Naive thymus-derived CD8-positive, alpha-beta T cell (primary cell): Measurements from ENCODE around the gene CYTH1. TPM values are rescaled to one million over a fixed set of nuclear protein-coding genes. Genes with fewer than 3 reads are reported as not detected.

Experiments
- ATAC-seq, 2 donors: fragments of 150-1000 bp; cut with Tn5 transposase in 1 of 2; sonication (Bioruptor Pico), chemical (Tn5 transposase) in 1 of 2; 1 replicate in 1 of 2; 2 replicates in 1 of 2; pipeline ENCODE4 v1.10.0; 2021; ENCODE audit warnings: mild to moderate bottlenecking in 2 of 2, moderate library complexity in 2 of 2
- POLR2A ChIA-PET: fragments of 350-600 bp; sonication (Branson Sonifier 250); formaldehyde crosslinking; loops from one replicate; lab custom pipeline; 2021; ENCODE audit warnings: antibody characterized with exemption; lab: Charles Lee
- DNase-seq, 10 donors: peaks; one replicate each; pipeline versions ENCODE4 v3.0.0 to v3.0.0-alpha.2; 2020 to 2022
- H3K27ac Mint-ChIP-seq, 10 donors: one replicate each; pipeline ENCODE4 v1.8.0; 2020 to 2022; ENCODE audit warnings: mild to moderate bottlenecking in 10 of 10, mixed read lengths in 10 of 10, moderate library complexity in 4 of 10, inconsistent platforms in 1 of 10
- H3K27me3 Mint-ChIP-seq, 5 donors: one replicate each; pipeline ENCODE4 v1.8.0; 2021 to 2022; ENCODE audit warnings: mixed read lengths in 5 of 5
- H3K36me3 Mint-ChIP-seq, 3 donors: one replicate each; pipeline ENCODE4 v1.8.0; 2020 to 2022; ENCODE audit warnings: mixed read lengths in 3 of 3, mild to moderate bottlenecking in 2 of 3, inconsistent platforms in 1 of 3
- H3K4me1 Mint-ChIP-seq, 4 donors: one replicate each; pipeline ENCODE4 v1.8.0; 2021 to 2022; ENCODE audit warnings: mixed read lengths in 4 of 4
- H3K4me3 Mint-ChIP-seq, 10 donors: one replicate each; pipeline ENCODE4 v1.8.0; 2020 to 2022; ENCODE audit warnings: mild to moderate bottlenecking in 10 of 10, mixed read lengths in 10 of 10, moderate library complexity in 6 of 10, inconsistent platforms in 1 of 10
- H3K9me3 Mint-ChIP-seq, 9 donors: one replicate each; pipeline ENCODE4 v1.8.0; 2020 to 2022; ENCODE audit warnings: mixed read lengths in 9 of 9, mild to moderate bottlenecking in 3 of 9, inconsistent platforms in 1 of 9, moderate library complexity in 1 of 9
- polyA plus RNA-seq, 3 donors: library from polyadenylated mRNA; unstranded; fragments of 300-500 nt; fragmentation: Illumina TruSeq; gene quantifications; one replicate each; pipeline ENCODE4 v1.2.3, GENCODE V29; 2021
- total RNA-seq, 8 experiments: library from RNA in 2 of 8; stranded (reverse) in 2 of 8; gene quantifications; one replicate each; pipeline ENCODE4 v1.2.3 and lab custom pipeline; 2021 to 2026

The CYTH1 gene
- total and polyA plus RNA-seq, 5 experiments from 2014 or later = 220 to 423 (median 320) TPM

- POLR2A ChIA-PET = interaction anchor here (0.5 to 3.2 kb wide), 12 partner anchors 8 to 111 kb away, joined by 3 to 23 read pairs (median 4); partner anchors contain the start of gene USP36
These were observed 38.0 kb upstream of the CYTH1 start for GRCh38 chr17:78819806-78820792.

GRCh38 chr17:78819402-78819801 lies 37.3 kb upstream of the CYTH1 start:
- DNase-seq (no peak), ATAC-seq (peak in 1 of 2 donors; percentile 23)
- Mint-ChIP-seq H3K4me1 (peaks cover 18 to 65% (median 52%) of the 10 kb centered on the region in 4 donors), H3K4me3 (peak overlapping the region; percentile 49 to 83 (median 72)), H3K9me3 (no peaks in the 10 kb centered on the region), H3K27ac (peak overlapping the region; percentile 63 to 98 (median 96)), H3K36me3 (peaks cover 5 to 91% (median 58%) of the 10 kb centered on the region in 3 donors), H3K27me3 (no peaks in the 10 kb centered on the region)
- POLR2A ChIA-PET = interaction anchor here (0.7 to 3.2 kb wide), 15 partner anchors 9 to 111 kb away, joined by 3 to 23 read pairs (median 4); partner anchors contain the start of gene USP36

More at GRCh38 chr17:78819806-78820792, 38.0 kb upstream of the CYTH1 start:
- no peak for ATAC-seq
- peak overlapping the region; percentile 63 to 98 (median 96) for H3K27ac Mint-ChIP-seq
- no peaks in the 10 kb centered on the region for H3K27me3 Mint-ChIP-seq
- H3K4me1 Mint-ChIP-seq = peaks cover 23 to 70% (median 58%) of the 10 kb centered on the region in 4 donors
- peaks cover 8 to 92% (median 58%) of the 10 kb centered on the region in 3 donors for H3K36me3 Mint-ChIP-seq
- DNase-seq = no peak
- no peaks in the 10 kb centered on the region for H3K9me3 Mint-ChIP-seq
- peak overlapping the region in 9 of 10 donors; percentile 63 to 83 (median 73) for H3K4me3 Mint-ChIP-seq

- Mint-ChIP-seq H3K27ac (peak overlapping the region; percentile 63 to 98 (median 96)), H3K4me3 (peak overlapping the region; percentile 49 to 83 (median 72)), H3K9me3 (no peaks in the 10 kb centered on the region), H3K36me3 (peaks cover 5 to 91% (median 58%) of the 10 kb centered on the region in 3 donors), H3K4me1 (peaks cover 15 to 60% (median 50%) of the 10 kb centered on the region in 4 donors), H3K27me3 (no peaks in the 10 kb centered on the region)
- DNase-seq (peak; percentile 28 to 88 (median 76)), ATAC-seq (peak; percentile 68 to 80)
- POLR2A ChIA-PET = interaction anchor here (0.5 to 3.2 kb wide), 14 partner anchors 9 to 110 kb away, joined by 3 to 23 read pairs (median 4); partner anchors contain the start of gene USP36
These were observed 36.9 kb upstream of the CYTH1 start for GRCh38 chr17:78818932-78819331.

- Mint-ChIP-seq H3K27ac (peak overlapping the region; percentile 91 to 98 (median 98)), H3K9me3 (no peaks in the 10 kb centered on the region), H3K36me3 (peaks cover 5 to 91% (median 58%) of the 10 kb centered on the region in 3 donors), H3K4me1 (peaks cover 13 to 55% (median 48%) of the 10 kb centered on the region in 4 donors), H3K27me3 (no peaks in the 10 kb centered on the region), H3K4me3 (peak overlapping the region; percentile 49 to 83 (median 72))
- DNase-seq (no peak), ATAC-seq (no peak)
- POLR2A ChIA-PET = interaction anchor here (0.5 to 3.2 kb wide), 12 partner anchors 10 to 688 kb away, joined by 3 to 23 read pairs (median 4); partner anchors contain the start of genes TMC8 and USP36
These were observed 36.2 kb upstream of the CYTH1 start for GRCh38 chr17:78818152-78818846.

- peaks cover 9 to 55% (median 43%) of the 10 kb centered on the region in 4 donors for H3K4me1 Mint-ChIP-seq
- peak overlapping the region; percentile 33 to 87 (median 77) for H3K4me3 Mint-ChIP-seq
- POLR2A ChIA-PET = interaction anchor here (0.7 to 1.9 kb wide), 3 partner anchors 9 to 231 kb away, joined by 3 to 4 read pairs (median 3); no protein-coding TSS in a partner anchor
- ATAC-seq = peak; percentile 74 to 85
- DNase-seq = peak in 9 of 10 donors; percentile 24 to 88 (median 78)
- peaks cover 5 to 91% (median 59%) of the 10 kb centered on the region in 3 donors for H3K36me3 Mint-ChIP-seq
- no peaks in the 10 kb centered on the region for H3K9me3 Mint-ChIP-seq
- H3K27me3 Mint-ChIP-seq = no peaks in the 10 kb centered on the region
- peak overlapping the region; percentile 91 to 98 (median 98) for H3K27ac Mint-ChIP-seq
These were observed 35.0 kb upstream of the CYTH1 start for GRCh38 chr17:78817123-78817522.

- Mint-ChIP-seq H3K36me3 (peaks cover 5 to 91% (median 59%) of the 10 kb centered on the region in 3 donors), H3K9me3 (no peaks in the 10 kb centered on the region), H3K4me1 (peaks cover 9 to 51% (median 41%) of the 10 kb centered on the region in 4 donors), H3K27me3 (no peaks in the 10 kb centered on the region), H3K4me3 (peak overlapping the region in 2 of 10 donors; percentile 20 to 36), H3K27ac (peak overlapping the region in 9 of 10 donors; percentile 31 to 89 (median 63))
- POLR2A ChIA-PET = interaction anchor here (1.9 kb wide), 1 partner anchor 12 kb away, joined by 4 read pairs; no protein-coding TSS in a partner anchor
- DNase-seq = no peak
- ATAC-seq = no peak
These were observed 33.6 kb upstream of the CYTH1 start for GRCh38 chr17:78815696-78816095.

- Mint-ChIP-seq H3K36me3 (peaks cover 13 to 95% (median 58%) of the 10 kb centered on the region in 3 donors), H3K4me1 (peaks cover 5 to 32% (median 16%) of the 10 kb centered on the region in 4 donors)
- POLR2A ChIA-PET = no interaction called here
These were observed 30.8 kb upstream of the CYTH1 start for GRCh38 chr17:78812855-78813254.

GRCh38 chr17:78808163-78808562 lies 26.1 kb upstream of the CYTH1 start:
- H3K4me1 Mint-ChIP-seq = peaks cover 14 to 48% (median 35%) of the 10 kb centered on the region in 4 donors
- no peak overlapping the region for H3K4me3 Mint-ChIP-seq
- peaks cover 12 to 94% (median 49%) of the 10 kb centered on the region in 3 donors for H3K36me3 Mint-ChIP-seq
- no peak for DNase-seq
- H3K27me3 Mint-ChIP-seq = no peaks in the 10 kb centered on the region
- no peak for ATAC-seq
- peak overlapping the region in 9 of 10 donors; percentile 11 to 97 (median 66) for H3K27ac Mint-ChIP-seq
- POLR2A ChIA-PET = interaction anchor here (1.0 to 1.2 kb wide), 2 partner anchors 10 to 11 kb away, joined by 3 to 4 read pairs; no protein-coding TSS in a partner anchor
- H3K9me3 Mint-ChIP-seq = no peaks in the 10 kb centered on the region

More at GRCh38 chr17:78812855-78813254, 30.8 kb upstream of the CYTH1 start:
- DNase-seq = no peak
- H3K4me3 Mint-ChIP-seq = peak overlapping the region in 1 of 10 donors; percentile 37
- peak overlapping the region in 5 of 10 donors; percentile 22 to 83 (median 27) for H3K27ac Mint-ChIP-seq
- no peaks in the 10 kb centered on the region for H3K9me3 Mint-ChIP-seq
- H3K27me3 Mint-ChIP-seq = no peaks in the 10 kb centered on the region
- ATAC-seq = no peak

- H3K4me3 Mint-ChIP-seq = peak overlapping the region in 7 of 10 donors; percentile 28 to 70 (median 49)
- ATAC-seq (peak; percentile 41 to 72), DNase-seq (peak in 8 of 10 donors; percentile 21 to 78 (median 56))
- H3K27me3 Mint-ChIP-seq = no peaks in the 10 kb centered on the region
- POLR2A ChIA-PET = interaction anchor here (0.5 to 9.1 kb wide), 3 partner anchors 16 to 28 kb away, joined by 3 to 49 read pairs (median 3); no protein-coding TSS in a partner anchor
- peaks cover 17 to 54% (median 41%) of the 10 kb centered on the region in 4 donors for H3K4me1 Mint-ChIP-seq
- peaks cover 12 to 89% (median 38%) of the 10 kb centered on the region in 3 donors for H3K36me3 Mint-ChIP-seq
- no peaks in the 10 kb centered on the region for H3K9me3 Mint-ChIP-seq
- peak overlapping the region; percentile 76 to 97 (median 91) for H3K27ac Mint-ChIP-seq
These were observed 24.4 kb upstream of the CYTH1 start for GRCh38 chr17:78806451-78806850.

- peak overlapping the region in 5 of 10 donors; percentile 44 to 82 (median 62) for H3K4me3 Mint-ChIP-seq
- no peaks in the 10 kb centered on the region for H3K27me3 Mint-ChIP-seq
- H3K27ac Mint-ChIP-seq = peak overlapping the region; percentile 43 to 97 (median 91)
- ATAC-seq (peak in 1 of 2 donors; percentile 26), DNase-seq (peak in 1 of 10 donors; percentile 19)
- H3K4me1 Mint-ChIP-seq = peaks cover 20 to 57% (median 45%) of the 10 kb centered on the region in 4 donors
- H3K9me3 Mint-ChIP-seq = no peaks in the 10 kb centered on the region
- POLR2A ChIA-PET = interaction anchor here (0.7 to 9.1 kb wide), 2 partner anchors 15 to 19 kb away, joined by 3 to 49 read pairs; no protein-coding TSS in a partner anchor
- peaks cover 12 to 85% (median 33%) of the 10 kb centered on the region in 3 donors for H3K36me3 Mint-ChIP-seq
These were observed 23.2 kb upstream of the CYTH1 start for GRCh38 chr17:78805301-78805700.

GRCh38 chr17:78804777-78805176 lies 22.7 kb upstream of the CYTH1 start:
- H3K36me3 Mint-ChIP-seq = peaks cover 12 to 85% (median 36%) of the 10 kb centered on the region in 3 donors
- H3K4me3 Mint-ChIP-seq = peak overlapping the region in 7 of 10 donors; percentile 7 to 82 (median 50)
- no peaks in the 10 kb centered on the region for H3K9me3 Mint-ChIP-seq
- no peaks in the 10 kb centered on the region for H3K27me3 Mint-ChIP-seq
- POLR2A ChIA-PET = interaction anchor here (0.7 to 9.1 kb wide), 4 partner anchors 7 to 205 kb away, joined by 5 to 49 read pairs (median 8); partner anchors contain the start of gene CANT1
- no peak for DNase-seq
- peak overlapping the region in 8 of 10 donors; percentile 43 to 97 (median 91) for H3K27ac Mint-ChIP-seq
- H3K4me1 Mint-ChIP-seq = peaks cover 22 to 62% (median 47%) of the 10 kb centered on the region in 4 donors
- no peak for ATAC-seq
